Muscle of leg (tissue), 11 donors: ENCODE results near the gene B4GALNT2. TPM values are rescaled to one million over a fixed set of nuclear protein-coding genes. Genes with fewer than 3 reads are reported as not detected.
A peak's percentile ranks its signal among the peaks of the same experiment; 100 is the strongest.
"Not testable (repeated sequence)": the region's sequence is repeated elsewhere in the genome, so short reads cannot be mapped to it uniquely, and the experiment has no call there.

Experiments used
- DNase-seq: peaks from one replicate; pipeline ENCODE4 v3.0.0; 2013
- H3K27ac ChIP-seq: one replicate; pipeline ENCODE4 v1.5.1; 2013; ENCODE audit warnings: mild to moderate bottlenecking, low read length, control low read depth
- H3K27me3 ChIP-seq: one replicate; pipeline ENCODE4 v1.6.1; 2013; ENCODE audit warnings: low read length; ENCODE audit not compliant: control insufficient read depth, insufficient read depth
- H3K36me3 ChIP-seq: one replicate; pipeline ENCODE4 v1.6.1; 2013; ENCODE audit warnings: low read length; ENCODE audit not compliant: control insufficient read depth, insufficient read depth
- H3K4me1 ChIP-seq: one replicate; pipeline ENCODE4 v1.6.1; 2013; ENCODE audit warnings: low read length; ENCODE audit not compliant: control insufficient read depth, insufficient read depth
- H3K4me3 ChIP-seq: one replicate; pipeline ENCODE4 v1.5.1; 2013; ENCODE audit warnings: low read length, control low read depth
- H3K9me3 ChIP-seq: replicated peaks from 2 replicates; pipeline ENCODE4 v1.6.1; 2013; ENCODE audit warnings: low read depth, low read length; ENCODE audit not compliant: control insufficient read depth
- WGBS: methylation state at CpG from one replicate; pipeline ENCODE4 v1.1.5; 2013; ENCODE audit warnings: missing lambda C conversion rate; ENCODE audit not compliant: insufficient coverage; 5-methylcytosine and 5-hydroxymethylcytosine counted together
- polyA plus RNA-seq, 8 donors: library from polyadenylated mRNA; unstranded; fragments of 120-200 nt; gene quantifications; one replicate each; pipeline versions ENCODE4 v1.2.1 to v1.2.3, GENCODE V29; 2013; ENCODE audit warnings: inconsistent platforms in 1 of 8, low replicate concordance in 1 of 8; ENCODE audit not compliant: insufficient read length in 8 of 8, insufficient read depth in 1 of 8
- total RNA-seq: library from RNA; stranded (reverse); fragments of 120-200 nt; gene quantifications from one replicate; pipeline ENCODE4 v1.2.4, GENCODE V29; 2013

The B4GALNT2 gene
- total and polyA plus RNA-seq, 9 donors, result under 0.01 to 0.21 (median 0.07) TPM

DNA sequence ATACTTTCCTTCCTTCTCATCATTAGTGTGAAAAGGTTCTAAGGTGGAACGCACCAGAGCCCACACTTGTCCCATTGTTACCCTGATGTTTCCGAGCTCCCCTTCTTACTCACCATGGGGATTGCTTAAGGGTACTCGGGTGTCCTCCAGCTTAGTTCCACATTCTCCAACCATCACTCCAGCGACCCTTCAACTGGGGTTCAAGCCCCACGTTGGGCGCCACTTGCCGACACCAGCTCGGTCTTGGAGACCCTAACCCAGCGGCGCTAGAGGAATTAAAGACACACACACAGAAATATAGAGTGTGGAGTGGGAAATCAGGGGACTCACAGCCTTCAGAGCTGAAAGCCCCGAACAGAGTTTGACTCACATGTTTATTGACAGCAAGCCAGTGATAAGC, 43.4 kb downstream of the B4GALNT2 start:
- 100% methylated on average over 1 of the region's 11 CpGs for WGBS
- H3K27me3 ChIP-seq, H3K4me3 ChIP-seq, H3K4me1 ChIP-seq, DNase-seq, H3K36me3 ChIP-seq, H3K27ac ChIP-seq: not testable (repeated sequence)
- H3K9me3 ChIP-seq, result peaks cover 20% of the 10 kb centered on the region

DNA sequence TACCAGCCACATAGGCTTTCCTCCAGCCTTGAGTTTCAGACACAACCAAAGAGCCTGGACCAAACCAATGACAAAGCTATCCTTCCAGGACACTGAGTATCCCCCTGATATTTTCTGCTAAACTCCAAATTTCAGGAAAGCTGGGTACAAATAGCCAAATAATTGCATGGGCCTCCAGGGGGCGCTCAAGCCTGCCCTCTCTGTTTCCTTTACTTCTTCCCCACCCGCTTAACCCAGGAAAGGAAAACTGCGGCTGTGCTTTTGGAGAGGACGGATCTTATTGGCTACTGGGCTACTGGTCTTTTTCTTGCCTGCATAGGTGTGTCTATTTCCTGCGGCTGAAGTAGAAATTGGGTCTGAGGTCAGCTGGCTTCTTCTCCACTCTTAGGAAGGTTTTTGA, 47.7 kb downstream of the B4GALNT2 start:
- H3K27me3 ChIP-seq, result no peaks in the 10 kb centered on the region
- whole genome bisulfite sequencing, result no CpG with 5 or more reads among the region's 5 CpGs

DNA sequence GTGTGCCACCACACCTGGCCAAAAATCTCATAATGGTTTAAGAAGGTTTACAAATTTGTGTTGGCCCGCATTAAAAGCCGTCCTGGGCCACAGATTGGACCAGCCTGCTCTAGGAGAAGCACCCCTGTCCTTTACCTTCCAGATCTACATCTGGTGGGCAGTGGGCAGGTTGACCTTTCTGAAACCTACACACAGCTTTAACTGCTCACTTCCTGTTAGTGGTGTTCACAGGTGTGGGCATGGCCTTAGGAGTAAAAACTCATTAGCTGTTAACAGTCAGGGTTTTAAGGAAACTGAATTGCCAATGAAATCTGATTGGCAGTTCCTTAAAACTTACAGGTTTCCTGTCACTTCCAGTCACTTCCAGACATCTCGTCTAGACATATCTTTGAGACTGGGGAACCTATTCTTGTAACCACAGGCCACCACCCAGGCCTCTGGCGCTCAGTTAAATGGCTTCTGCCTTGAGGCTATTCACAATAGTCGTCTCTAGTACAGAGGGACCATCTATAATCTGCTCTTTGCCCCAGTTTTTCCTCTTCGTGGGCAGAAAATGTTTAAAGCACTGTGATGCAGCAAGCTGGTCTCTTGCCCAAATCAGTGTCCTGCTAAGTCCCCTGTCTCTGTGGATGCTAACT, 48.5 kb downstream of the B4GALNT2 start:
- 63% methylated on average over 4 of the region's 6 CpGs for WGBS
- Histone ChIP-seq H3K4me1 (no peaks in the 10 kb centered on the region), H3K9me3 (peaks cover 15% of the 10 kb centered on the region), H3K4me3 (no peak overlapping the region), H3K27ac (no peak overlapping the region), H3K36me3 (no peaks in the 10 kb centered on the region), H3K27me3 (no peaks in the 10 kb centered on the region)
- no peak for DNase-seq

More for the DNA sequence above, 47.7 kb downstream of the B4GALNT2 start:
- peak; percentile 54 for DNase-seq
- Histone ChIP-seq H3K27ac (no peak overlapping the region), H3K9me3 (peaks cover 21% of the 10 kb centered on the region), H3K4me1 (no peaks in the 10 kb centered on the region), H3K36me3 (no peaks in the 10 kb centered on the region), H3K4me3 (no peak overlapping the region)

DNA sequence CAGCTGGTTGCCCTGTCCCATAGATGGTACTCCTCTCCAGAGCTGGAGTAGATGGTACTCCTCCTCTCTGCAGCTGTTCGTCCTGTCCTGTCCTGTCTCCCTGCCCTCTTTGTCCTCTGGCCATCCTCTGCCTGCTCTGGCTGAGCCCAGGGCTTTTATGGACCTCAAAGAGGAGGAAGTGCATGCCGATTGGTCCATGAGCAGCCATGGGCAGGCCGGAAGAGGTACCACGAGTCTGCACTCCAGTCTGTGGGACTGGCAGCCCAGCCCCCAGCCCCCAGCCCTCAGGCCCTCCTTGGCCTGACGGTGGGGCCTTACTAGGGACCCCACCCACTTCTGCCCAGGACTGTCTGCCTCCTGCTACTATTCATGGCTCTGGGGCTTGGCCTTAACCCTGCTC, 50.8 kb downstream of the B4GALNT2 start:
- no peak for DNase-seq
- Histone ChIP-seq H3K36me3 (no peaks in the 10 kb centered on the region), H3K27ac (no peak overlapping the region), H3K4me3 (no peak overlapping the region), H3K4me1 (no peaks in the 10 kb centered on the region), H3K27me3 (no peaks in the 10 kb centered on the region), H3K9me3 (peaks cover 5% of the 10 kb centered on the region)
- 78% methylated on average over 4 of the region's 5 CpGs for WGBS

DNA sequence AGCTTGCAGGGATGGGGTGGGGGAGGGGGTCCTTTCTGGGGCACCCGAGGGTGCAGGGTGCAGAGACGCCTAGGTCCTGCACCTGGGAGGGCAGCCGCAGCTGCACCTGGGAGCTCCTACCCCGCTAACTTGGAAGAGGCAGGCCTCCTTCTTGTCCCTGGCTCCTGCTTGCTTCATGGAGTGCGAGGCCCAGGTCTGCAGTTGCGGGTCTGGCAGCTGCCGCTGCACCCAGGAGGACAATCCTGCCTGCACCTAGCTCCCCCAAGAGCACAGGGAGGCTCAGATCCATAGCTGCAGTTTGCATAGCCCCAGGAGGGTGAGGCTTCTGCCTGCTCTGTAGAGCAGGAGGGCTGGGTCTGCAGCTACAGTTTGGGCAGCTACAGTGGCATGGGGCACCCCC, 51.2 kb downstream of the B4GALNT2 start:
- WGBS, result 92% methylated on average over 6 of the region's 7 CpGs
- DNase-seq, result no peak
- no peak overlapping the region for H3K4me3 ChIP-seq
- peaks cover 5% of the 10 kb centered on the region for H3K9me3 ChIP-seq
- H3K27ac ChIP-seq, result no peak overlapping the region
- no peaks in the 10 kb centered on the region for H3K27me3 ChIP-seq
- H3K36me3 ChIP-seq, result no peaks in the 10 kb centered on the region
- H3K4me1 ChIP-seq, result no peaks in the 10 kb centered on the region

DNA sequence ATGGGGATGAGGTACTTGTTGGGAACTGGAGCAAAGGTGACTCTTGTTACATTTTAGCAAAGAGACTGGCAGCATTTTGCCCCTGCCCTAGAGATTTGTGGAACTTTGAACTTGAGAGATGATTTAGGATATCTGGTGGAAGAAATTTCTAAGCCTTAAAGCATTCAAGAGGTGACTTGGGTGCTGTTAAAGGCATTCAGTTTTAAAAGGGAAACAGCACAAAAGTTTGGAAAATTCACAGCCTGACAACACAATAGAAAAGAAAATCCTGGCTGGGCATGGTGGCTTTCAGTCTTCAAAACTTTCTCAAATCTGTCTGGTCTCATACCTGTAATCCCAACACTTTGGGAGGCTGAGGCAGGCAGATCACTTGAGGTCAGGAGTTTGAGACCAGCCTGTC, 52.0 kb downstream of the B4GALNT2 start:
- not testable (repeated sequence) for H3K27ac ChIP-seq, DNase-seq, H3K4me3 ChIP-seq, H3K36me3 ChIP-seq, H3K27me3 ChIP-seq, H3K9me3 ChIP-seq, H3K4me1 ChIP-seq

DNA sequence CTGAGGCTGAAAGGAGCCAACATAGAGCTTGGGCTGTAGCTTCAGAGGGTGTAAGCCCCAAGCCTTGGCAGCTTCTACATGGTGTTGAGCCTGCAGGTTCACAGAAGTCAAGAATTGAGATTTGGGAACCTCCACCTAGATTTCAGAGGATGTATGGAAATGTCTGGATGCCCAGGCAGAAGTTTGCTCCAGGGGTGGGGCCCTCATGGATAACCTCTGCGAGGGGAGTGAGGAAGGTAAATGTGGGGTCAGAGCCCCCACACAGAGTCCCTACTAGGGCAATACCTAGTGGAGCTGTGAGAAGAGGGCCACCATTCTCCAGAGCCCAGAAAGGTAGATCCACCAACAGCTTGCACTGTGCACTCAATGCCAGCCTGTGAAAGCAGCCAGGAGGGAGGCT, 52.8 kb downstream of the B4GALNT2 start:
- not testable (repeated sequence) for H3K27me3 ChIP-seq, H3K4me3 ChIP-seq, H3K4me1 ChIP-seq, H3K9me3 ChIP-seq, H3K36me3 ChIP-seq, H3K27ac ChIP-seq, DNase-seq
- no CpG with 5 or more reads among the region's 1 CpG for WGBS

DNA sequence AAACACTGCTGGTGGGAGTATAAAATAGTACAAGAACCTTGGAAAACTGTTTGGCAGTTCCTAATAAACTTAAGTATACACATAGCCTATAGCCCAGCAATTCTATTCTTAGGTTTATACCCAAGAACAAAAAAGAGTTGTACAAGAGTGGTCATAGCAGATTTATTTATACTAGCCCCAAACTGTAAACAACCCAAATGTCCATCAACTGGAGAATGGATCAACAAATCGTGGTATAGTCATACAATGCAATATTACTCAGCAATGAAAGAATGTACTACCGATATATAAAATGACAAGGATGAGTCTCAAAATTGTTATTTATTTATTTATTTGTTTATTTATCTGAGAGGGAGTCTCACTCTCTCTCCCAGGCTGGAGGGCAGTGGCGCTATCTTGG, 54.7 kb downstream of the B4GALNT2 start:
- H3K9me3 ChIP-seq, result peaks cover 5% of the 10 kb centered on the region
- H3K4me3 ChIP-seq, result no peak overlapping the region
- H3K27me3 ChIP-seq, result no peaks in the 10 kb centered on the region
- H3K27ac ChIP-seq, result no peak overlapping the region
- peaks cover 2% of the 10 kb centered on the region for H3K4me1 ChIP-seq
- 100% methylated on average over 1 of the region's 3 CpGs for WGBS
- DNase-seq, result no peak
- H3K36me3 ChIP-seq, result no peaks in the 10 kb centered on the region

DNA sequence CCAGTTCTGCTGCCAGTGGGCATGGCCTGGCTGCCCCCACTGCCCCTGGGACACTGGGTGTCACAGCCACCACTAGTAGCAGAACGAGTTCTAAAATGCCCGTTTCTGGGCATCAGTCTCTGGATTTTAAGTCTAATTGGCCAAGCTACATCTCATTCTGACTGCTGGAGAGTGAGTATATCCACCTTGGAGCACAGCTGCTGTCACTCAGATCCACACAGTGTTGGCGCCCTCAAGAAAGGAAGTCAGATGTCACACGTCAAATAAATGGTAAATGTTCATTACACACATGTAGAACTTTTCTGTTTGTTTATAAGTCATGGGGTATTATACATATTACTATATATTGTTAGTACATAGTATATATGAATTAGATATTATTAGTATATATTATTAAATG, 58.4 kb downstream of the B4GALNT2 start:
- H3K36me3 ChIP-seq, result no peaks in the 10 kb centered on the region
- H3K27ac ChIP-seq, result no peak overlapping the region
- 69% methylated on average over 2 of the region's 4 CpGs for WGBS
- H3K4me1 ChIP-seq, result peaks cover 7% of the 10 kb centered on the region
- H3K27me3 ChIP-seq, result peaks cover 2% of the 10 kb centered on the region
- DNase-seq, result no peak
- H3K9me3 ChIP-seq, result no peaks in the 10 kb centered on the region
- H3K4me3 ChIP-seq, result no peak overlapping the region

DNA sequence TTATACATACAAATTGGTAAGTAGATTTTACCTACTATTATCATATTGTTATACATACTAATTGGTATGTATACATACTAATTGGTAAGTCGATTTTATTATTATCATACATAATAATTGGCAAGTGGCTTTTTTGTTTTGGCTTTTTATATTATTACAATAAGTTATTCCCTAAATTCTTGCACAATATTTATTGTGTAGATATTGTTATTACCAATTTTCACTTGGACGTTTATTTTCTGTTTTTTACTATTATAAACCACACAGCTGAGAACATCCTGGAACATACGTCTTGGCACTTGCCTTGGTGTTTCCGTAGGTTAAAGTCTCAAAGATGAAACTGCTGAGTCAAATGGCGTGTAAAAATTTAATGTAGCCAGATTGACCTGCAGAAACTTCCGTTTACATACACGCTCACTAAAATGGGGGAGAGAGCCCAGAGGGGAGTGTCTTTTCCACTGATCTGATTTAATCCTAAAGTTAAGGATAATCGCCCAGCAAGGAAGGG, 58.9 kb downstream of the B4GALNT2 start:
- Histone ChIP-seq H3K4me3 (peak overlapping the region; percentile 88), H3K9me3 (no peaks in the 10 kb centered on the region), H3K27me3 (peaks cover 2% of the 10 kb centered on the region), H3K27ac (peak overlapping the region; percentile 100), H3K4me1 (peaks cover 7% of the 10 kb centered on the region), H3K36me3 (no peaks in the 10 kb centered on the region)
- no peak for DNase-seq
- WGBS, result 0% methylated on average over 5 of the region's 8 CpGs
